Measurements from ENCODE around the gene SLC25A23. TPM values are rescaled to one million over a fixed set of nuclear protein-coding genes. Genes with fewer than 3 reads are reported as not detected.

Gene SLC25A23
- total and polyA plus RNA-seq, 2 donors (not counting 1 experiment from before 2014, with no cell fraction given), result 9.3 to 25.3 TPM

DNA sequence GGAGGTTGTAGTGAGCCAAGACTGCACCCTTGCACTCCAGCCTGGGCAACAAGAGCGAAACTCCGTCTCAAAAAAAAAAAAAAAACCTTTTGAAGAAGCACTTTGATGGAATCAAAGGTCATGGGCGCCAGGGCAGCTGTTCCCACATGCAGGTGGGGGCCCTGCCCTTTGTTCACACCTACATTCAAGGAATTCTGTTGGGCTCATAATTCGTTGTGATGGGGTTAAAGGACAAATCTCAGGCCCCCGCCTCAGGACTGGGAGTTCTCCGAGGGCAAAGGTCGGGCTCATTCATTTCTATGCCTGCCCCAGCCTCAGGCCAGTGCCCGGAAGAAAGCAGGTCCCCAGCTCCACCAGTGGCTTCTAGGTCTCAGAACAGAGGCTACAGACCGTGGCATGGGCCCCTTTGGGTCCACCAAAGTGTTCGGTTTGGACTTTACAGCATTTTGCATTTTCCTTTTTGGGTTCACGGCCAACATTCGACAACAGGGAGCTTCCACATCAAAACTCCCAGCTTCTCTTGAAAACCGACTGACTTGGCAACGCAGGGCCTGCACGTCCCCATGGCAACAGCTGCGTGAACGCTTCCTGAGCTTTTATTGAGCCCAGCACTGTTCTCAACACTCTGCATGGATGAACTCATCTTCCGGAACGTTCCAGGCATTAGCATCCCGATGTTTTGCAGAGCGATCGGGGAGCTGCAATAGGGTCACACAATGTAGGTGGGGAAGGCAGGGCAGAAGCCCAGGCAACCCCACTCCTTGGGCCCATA is 56.6 kb downstream of the SLC25A23 start:
- Mint-ChIP-seq H3K9me3 (ENCODE audit: insufficient read depth) (no peaks in the 10 kb centered on the region), H3K27ac (no peak overlapping the region), H3K4me1 (no peaks in the 10 kb centered on the region), H3K27me3 (no peaks in the 10 kb centered on the region), H3K4me3 (no peak overlapping the region)
- DNase-seq (no peak), ATAC-seq (ENCODE audit: low read depth) (no peak)
- no peak overlapping the region for H3K4me3 ChIP-seq (ENCODE audit: control extremely low read depth in 1 of 5, extremely low read depth in 1 of 5, insufficient read depth in 1 of 5, low read depth in 2 of 5, low read length in 4 of 5)
- H3K27ac ChIP-seq (ENCODE audit: low read length in 2 of 2), result no peak overlapping the region
- intact Hi-C loops (cut with micrococcal nuclease), result no loop called here
- no peak overlapping the region for H3K9ac ChIP-seq (ENCODE audit: low read length)
- POLR2A ChIA-PET, result no interaction called here
- no peaks in the 10 kb centered on the region for H4K20me1 ChIP-seq (ENCODE audit: control insufficient read depth, insufficient read depth, low read length, poor library complexity, severe bottlenecking)
- 87% methylated on average over 18 of the region's 22 CpGs for WGBS (ENCODE audit: insufficient coverage)
- no peaks in the 10 kb centered on the region for H3K27me3 ChIP-seq (replicated peaks in 1 of 4; ENCODE audit: control extremely low read depth in 1 of 4, control insufficient read depth in 3 of 4, insufficient read depth in 4 of 4, low read length in 3 of 4)
- no peaks in the 10 kb centered on the region for H3K36me3 ChIP-seq (replicated peaks in 1 of 2; ENCODE audit: control extremely low read depth in 1 of 2, control insufficient read depth in 1 of 2, extremely low read depth in 1 of 2, insufficient read depth in 2 of 2, low read length in 1 of 2)
- no peak overlapping the region for H3K4me2 ChIP-seq (replicated peaks; ENCODE audit: low read depth, low read length, poor library complexity, severe bottlenecking)
- no peaks in the 10 kb centered on the region for H3K79me2 ChIP-seq (ENCODE audit: control insufficient read depth, insufficient read depth, low read length)
- TF ChIP-seq EZH2 (IDR thresholded peaks at IDR 0.05; ENCODE audit: borderline replicate concordance, insufficient read depth, low read depth, low read length, poor library complexity, severe bottlenecking), result no peak
- TF ChIP-seq, protein P1, sequence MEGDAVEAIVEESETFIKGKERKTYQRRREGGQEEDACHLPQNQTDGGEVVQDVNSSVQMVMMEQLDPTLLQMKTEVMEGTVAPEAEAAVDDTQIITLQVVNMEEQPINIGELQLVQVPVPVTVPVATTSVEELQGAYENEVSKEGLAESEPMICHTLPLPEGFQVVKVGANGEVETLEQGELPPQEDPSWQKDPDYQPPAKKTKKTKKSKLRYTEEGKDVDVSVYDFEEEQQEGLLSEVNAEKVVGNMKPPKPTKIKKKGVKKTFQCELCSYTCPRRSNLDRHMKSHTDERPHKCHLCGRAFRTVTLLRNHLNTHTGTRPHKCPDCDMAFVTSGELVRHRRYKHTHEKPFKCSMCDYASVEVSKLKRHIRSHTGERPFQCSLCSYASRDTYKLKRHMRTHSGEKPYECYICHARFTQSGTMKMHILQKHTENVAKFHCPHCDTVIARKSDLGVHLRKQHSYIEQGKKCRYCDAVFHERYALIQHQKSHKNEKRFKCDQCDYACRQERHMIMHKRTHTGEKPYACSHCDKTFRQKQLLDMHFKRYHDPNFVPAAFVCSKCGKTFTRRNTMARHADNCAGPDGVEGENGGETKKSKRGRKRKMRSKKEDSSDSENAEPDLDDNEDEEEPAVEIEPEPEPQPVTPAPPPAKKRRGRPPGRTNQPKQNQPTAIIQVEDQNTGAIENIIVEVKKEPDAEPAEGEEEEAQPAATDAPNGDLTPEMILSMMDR (IDR thresholded peaks at IDR 0.05), result no peak
- no peaks in the 10 kb centered on the region for H3K9me3 ChIP-seq (ENCODE audit: control extremely low read depth in 1 of 3, control insufficient read depth in 2 of 3, insufficient read depth in 1 of 3, low read length in 2 of 3)
- no peaks in the 10 kb centered on the region for H3K4me1 ChIP-seq (ENCODE audit: control insufficient read depth in 2 of 2, insufficient read depth in 2 of 2, low read length in 2 of 2)
- CTCF ChIA-PET, result no interaction called here
- no peak overlapping the region for H2AFZ ChIP-seq (ENCODE audit: insufficient read depth, low read depth, low read length, poor library complexity, severe bottlenecking)

DNA sequence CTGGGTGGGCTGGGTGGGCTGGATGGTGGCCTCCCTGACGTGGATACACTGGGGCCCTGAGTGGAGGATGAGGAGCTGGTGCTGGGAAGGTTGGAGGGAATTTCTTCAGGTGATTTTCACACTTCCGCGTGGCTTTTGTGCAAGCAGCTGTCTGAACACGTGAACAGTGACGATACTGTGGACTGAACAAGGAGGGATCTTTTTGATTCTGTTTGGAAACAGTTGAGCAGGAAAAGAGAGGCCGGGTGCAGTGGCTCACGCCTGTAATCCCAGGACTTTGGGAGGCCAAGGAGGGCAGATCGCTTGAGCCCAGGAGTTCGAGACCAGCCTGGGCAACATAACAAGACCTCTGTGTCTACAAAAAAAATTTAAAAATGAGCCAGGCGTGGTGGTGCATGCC is 57.5 kb downstream of the SLC25A23 start:
- Histone ChIP-seq H3K79me2 (ENCODE audit: control insufficient read depth, insufficient read depth, low read length) (no peaks in the 10 kb centered on the region), H3K9ac (ENCODE audit: low read length) (no peak overlapping the region), H2AFZ (ENCODE audit: insufficient read depth, low read depth, low read length, poor library complexity, severe bottlenecking) (no peak overlapping the region), H3K9me3 (ENCODE audit: control extremely low read depth in 1 of 3, control insufficient read depth in 2 of 3, insufficient read depth in 1 of 3, low read length in 2 of 3) (no peaks in the 10 kb centered on the region), H3K27ac (ENCODE audit: low read length in 2 of 2) (no peak overlapping the region), H4K20me1 (ENCODE audit: control insufficient read depth, insufficient read depth, low read length, poor library complexity, severe bottlenecking) (no peaks in the 10 kb centered on the region), H3K4me1 (ENCODE audit: control insufficient read depth in 2 of 2, insufficient read depth in 2 of 2, low read length in 2 of 2) (no peaks in the 10 kb centered on the region), H3K27me3 (replicated peaks in 1 of 4; ENCODE audit: control extremely low read depth in 1 of 4, control insufficient read depth in 3 of 4, insufficient read depth in 4 of 4, low read length in 3 of 4) (no peaks in the 10 kb centered on the region), H3K4me3 (ENCODE audit: control extremely low read depth in 1 of 5, extremely low read depth in 1 of 5, insufficient read depth in 1 of 5, low read depth in 2 of 5, low read length in 4 of 5) (no peak overlapping the region), H3K36me3 (replicated peaks in 1 of 2; ENCODE audit: control extremely low read depth in 1 of 2, control insufficient read depth in 1 of 2, extremely low read depth in 1 of 2, insufficient read depth in 2 of 2, low read length in 1 of 2) (no peaks in the 10 kb centered on the region), H3K4me2 (replicated peaks; ENCODE audit: low read depth, low read length, poor library complexity, severe bottlenecking) (no peak overlapping the region)
- TF ChIP-seq, protein P1 (IDR thresholded peaks at IDR 0.05), result no peak
- TF ChIP-seq EZH2 (IDR thresholded peaks at IDR 0.05; ENCODE audit: borderline replicate concordance, insufficient read depth, low read depth, low read length, poor library complexity, severe bottlenecking), result no peak
- ATAC-seq (ENCODE audit: low read depth) (no peak), DNase-seq (no peak)
- ChIA-PET CTCF (no interaction called here), POLR2A (no interaction called here)
- WGBS (ENCODE audit: insufficient coverage), result 88% methylated on average over 9 of the region's 10 CpGs
- Mint-ChIP-seq H3K27ac (no peak overlapping the region), H3K9me3 (ENCODE audit: insufficient read depth) (no peaks in the 10 kb centered on the region), H3K4me1 (no peaks in the 10 kb centered on the region), H3K4me3 (no peak overlapping the region), H3K27me3 (no peaks in the 10 kb centered on the region)
- intact Hi-C loops (cut with micrococcal nuclease), result no loop called here

Data from B cell (primary cell).